ENCODE results near the gene AGAP9. TPM values are rescaled to one million over a fixed set of nuclear protein-coding genes. Genes with fewer than 3 reads are reported as not detected.

Gene AGAP9
- total and polyA plus RNA-seq, 2 of the 8 experiments (the other 6 are each of a cell fraction or from before 2014, with no cell fraction given): 7.2 to 9.3 TPM

GRCh38 chr10:47452495-47453140 lies 70.8 kb downstream of the AGAP9 start:
- no peaks in the 10 kb centered on the region for H3K36me3 ChIP-seq (ENCODE audit: control insufficient read depth in 2 of 4, insufficient read depth in 4 of 4, low read length in 3 of 4)
- no peak overlapping the region for H3K4ac ChIP-seq (replicated peaks; ENCODE audit: insufficient read length, low read depth, low read length)
- H2AFZ ChIP-seq (ENCODE audit: low read length): peak overlapping the region; percentile 40; the same call in 1 of the 2 replicates
- no peaks in the 10 kb centered on the region for H3K9me3 ChIP-seq (ENCODE audit: insufficient read depth in 2 of 2, low read depth in 1 of 2, low read length in 1 of 2)
- H2BK15ac ChIP-seq (ENCODE audit: low read length): peak overlapping the region; percentile 92; the same call in 1 of the 2 replicates
- H3K4me2 ChIP-seq (ENCODE audit: insufficient read depth in 1 of 2, low read depth in 2 of 2, low read length in 2 of 2): no peak overlapping the region
- ChIA-PET POLR2A (ENCODE audit: partially characterized antibody) (interaction anchor here (0.6 kb wide), 1 partner anchor 140 kb away, joined by 3 read pairs; no protein-coding TSS in a partner anchor), CTCF (ENCODE audit: partially characterized antibody) (interaction anchor here (1.2 to 1.3 kb wide), 2 partner anchors 10 to 91 kb away, joined by 3 read pairs; no protein-coding TSS in a partner anchor)
- H3K27me3 ChIP-seq (replicated peaks in 1 of 4; ENCODE audit: control insufficient read depth in 3 of 4, extremely low read depth in 1 of 4, insufficient read depth in 3 of 4, low read length in 3 of 4): no peaks in the 10 kb centered on the region
- H2AK5ac ChIP-seq (ENCODE audit: low read depth, low read length): 0 out of 2 replicates have a peak overlapping the region, but pooled peaks have one; percentile 28
- peaks cover 13% of the 10 kb centered on the region for H3K23me2 ChIP-seq (ENCODE audit: low read depth, low read length)
- no peak overlapping the region for H3K56ac ChIP-seq (replicated peaks; ENCODE audit: insufficient read length, low read depth, low read length)
- no peak overlapping the region for H3K4me3 ChIP-seq (ENCODE audit: extremely low read depth in 1 of 4, insufficient read depth in 2 of 4, low read depth in 3 of 4, low read length in 4 of 4)
- FAIRE-seq (no peak), DNase-seq (ENCODE audit: low read depth in 1 of 2, low spot score in 2 of 2) (no peak)
- H3K9ac ChIP-seq (replicated peaks in 1 of 4; ENCODE audit: extremely low read depth in 1 of 4, low read depth in 3 of 4, low read length in 3 of 4): no peak overlapping the region
- H3K23ac ChIP-seq (ENCODE audit: insufficient read length): no peak overlapping the region
- no peak overlapping the region for H3K14ac ChIP-seq (ENCODE audit: insufficient read length)
- peaks cover 0 to 7% (median 3%) of the 10 kb centered on the region in 4 experiments; a peak in 4 of 7 replicates for H3K4me1 ChIP-seq (replicated peaks in 1 of 4; ENCODE audit: control insufficient read depth in 3 of 4, insufficient read depth in 4 of 4, low read length in 3 of 4)
- H2BK12ac ChIP-seq (ENCODE audit: low read depth, low read length): 0 out of 2 replicates have a peak overlapping the region, but pooled peaks have one; percentile 90
- H4K8ac ChIP-seq (ENCODE audit: extremely low read depth, insufficient read depth, low read length): no peak overlapping the region
- H4K91ac ChIP-seq (replicated peaks; ENCODE audit: insufficient read length, low read length): no peak overlapping the region
- H2BK120ac ChIP-seq (replicated peaks; ENCODE audit: low read depth, low read length): no peak overlapping the region
- H4K20me1 ChIP-seq (replicated peaks in 1 of 2; ENCODE audit: control insufficient read depth in 1 of 2, insufficient read depth in 2 of 2, low read length in 2 of 2): peaks cover 0 to 9% of the 10 kb centered on the region in 2 experiments
- 72% methylated on average over 8 of the region's 11 CpGs; no CpG with 5 or more reads in 1 of the 2 experiments for WGBS, 2 experiments (ENCODE audit: extremely low coverage in 1 of 2, insufficient coverage in 1 of 2, insufficient read length in 1 of 2, insufficient replicate concordance in 2 of 2, low coverage in 1 of 2, low lambda C conversion rate in 2 of 2, missing lambda C conversion rate in 1 of 2)
- no peak overlapping the region for H4K5ac ChIP-seq (ENCODE audit: insufficient read length, low read depth, low read length)
- H2BK5ac ChIP-seq (ENCODE audit: low read depth, low read length): 0 out of 2 replicates have a peak overlapping the region, but pooled peaks have one; percentile 35
- H3K18ac ChIP-seq (ENCODE audit: extremely low read depth, low read length): peak overlapping the region; percentile 60; the same call in 1 of the 2 replicates
- no peak overlapping the region for H3K27ac ChIP-seq (ENCODE audit: low read depth, low read length)
- H3K79me1 ChIP-seq (ENCODE audit: low read depth, low read length): no peaks in the 10 kb centered on the region
- H2BK20ac ChIP-seq (ENCODE audit: low read length): no peak overlapping the region
- H3K79me2 ChIP-seq (ENCODE audit: control insufficient read depth in 1 of 2, insufficient read depth in 2 of 2, low read length in 2 of 2): no peaks in the 10 kb centered on the region
- TF ChIP-seq HDAC2 (IDR thresholded peaks at IDR 0.05; ENCODE audit: borderline replicate concordance in 1 of 2, low read depth in 2 of 2, low read length in 2 of 2) (no peak), RNF2 (IDR thresholded peaks at IDR 0.05; ENCODE audit: borderline replicate concordance, low read depth, low read length, missing control alignments, poor library complexity, severe bottlenecking) (no peak), KDM1A (IDR thresholded peaks at IDR 0.05; ENCODE audit: borderline replicate concordance, low read length) (no peak), BRCA1 (IDR thresholded peaks at IDR 0.05; ENCODE audit: low read depth, low read length) (no peak), SP1 (IDR thresholded peaks at IDR 0.05; ENCODE audit: low read depth, low read length) (no peak), CTBP2 (IDR thresholded peaks at IDR 0.05; ENCODE audit: borderline replicate concordance, insufficient read depth, insufficient read length, low read length) (no peak), YY1 (IDR thresholded peaks at IDR 0.05; ENCODE audit: low read depth, low read length) (no peak), ATF3 (IDR thresholded peaks at IDR 0.05; ENCODE audit: insufficient read depth, low read depth, low read length) (no peak), TBP (IDR thresholded peaks at IDR 0.05; ENCODE audit: low read depth, low read length) (no peak), TCF12 (IDR thresholded peaks at IDR 0.05; ENCODE audit: low read depth, low read length) (no peak), NANOG (IDR thresholded peaks at IDR 0.05; ENCODE audit: insufficient read depth, low read depth, low read length, poor library complexity, severe bottlenecking) (no peak)
